NCI-H1417 (cell line): Measurements from ENCODE around the gene MIPOL1.

Experiments
- DNase-seq, 3 experiments: peaks; one replicate each; lab custom pipeline; 2025; lab: John Stamatoyannopoulos, UW

The MIPOL1 gene

GRCh38 chr14:37399517-37399916, 201.8 kb downstream of the MIPOL1 start:
- peak in 2 of 3 experiments; percentile 62 to 65 for DNase-seq

GRCh38 chr14:37401093-37401492, 203.4 kb downstream of the MIPOL1 start:
- DNase-seq = no peak

- DNase-seq = peak in 2 of 3 experiments; percentile 34 to 67
These were observed 205.9 kb downstream of the MIPOL1 start for GRCh38 chr14:37403626-37404025.

- DNase-seq = peak in 1 of 3 experiments; percentile 18
These were observed 208.4 kb downstream of the MIPOL1 start for GRCh38 chr14:37406095-37406494.

- DNase-seq = no peak
These were observed 213.5 kb downstream of the MIPOL1 start for GRCh38 chr14:37411079-37411735.

GRCh38 chr14:37413050-37413449, 215.3 kb downstream of the MIPOL1 start:
- no peak for DNase-seq

- no peak for DNase-seq
These were observed 215.8 kb downstream of the MIPOL1 start for GRCh38 chr14:37413504-37414003.

- DNase-seq = no peak
These were observed 218.5 kb downstream of the MIPOL1 start for GRCh38 chr14:37416264-37416663.

GRCh38 chr14:37417151-37417550, 219.4 kb downstream of the MIPOL1 start:
- no peak for DNase-seq

GRCh38 chr14:37417833-37418232, 220.1 kb downstream of the MIPOL1 start:
- DNase-seq = no peak

- no peak for DNase-seq
These were observed 222.9 kb downstream of the MIPOL1 start for GRCh38 chr14:37420622-37421021.

- no peak for DNase-seq
These were observed 224.6 kb downstream of the MIPOL1 start for GRCh38 chr14:37422319-37422718.

- no peak for DNase-seq
These were observed 225.0 kb downstream of the MIPOL1 start for GRCh38 chr14:37422748-37423147.

GRCh38 chr14:37428954-37429353, 231.2 kb downstream of the MIPOL1 start:
- DNase-seq = no peak

- no peak for DNase-seq
These were observed 231.9 kb downstream of the MIPOL1 start for GRCh38 chr14:37429618-37430017.

- DNase-seq = no peak
These were observed 237.1 kb downstream of the MIPOL1 start for GRCh38 chr14:37434867-37435266.

GRCh38 chr14:37436519-37436918, 238.8 kb downstream of the MIPOL1 start:
- DNase-seq = peak in 2 of 3 experiments; percentile 52 to 87

- DNase-seq = peak; percentile 12 to 98 (median 79)
These were observed 239.8 kb downstream of the MIPOL1 start for GRCh38 chr14:37437490-37437889.

GRCh38 chr14:37438444-37438843, 240.7 kb downstream of the MIPOL1 start:
- peak in 2 of 3 experiments; percentile 36 to 72 for DNase-seq

- no peak for DNase-seq
These were observed 245.7 kb downstream of the MIPOL1 start for GRCh38 chr14:37443461-37443860.

GRCh38 chr14:37447883-37448391, 250.2 kb downstream of the MIPOL1 start:
- DNase-seq = no peak

- no peak for DNase-seq
These were observed 254.6 kb downstream of the MIPOL1 start for GRCh38 chr14:37452323-37452722.

GRCh38 chr14:37453985-37454384, 256.2 kb downstream of the MIPOL1 start:
- no peak for DNase-seq

GRCh38 chr14:37457334-37457733, 259.6 kb downstream of the MIPOL1 start:
- DNase-seq = no peak
